Stimulated activated naive CD4-positive, alpha-beta T cell treated with Interleukin-2 at 50 U/mL for 16 hours (primary cell): ENCODE measurements around the gene NXPE4.
"Not testable (repeated sequence)": the region's sequence is repeated elsewhere in the genome, so short reads cannot be mapped to it uniquely, and the experiment has no call there.

ENCODE experiments used
- DNase-seq: peaks from one replicate; lab custom pipeline; 2025; lab: John Stamatoyannopoulos, UW

Gene NXPE4

DNA sequence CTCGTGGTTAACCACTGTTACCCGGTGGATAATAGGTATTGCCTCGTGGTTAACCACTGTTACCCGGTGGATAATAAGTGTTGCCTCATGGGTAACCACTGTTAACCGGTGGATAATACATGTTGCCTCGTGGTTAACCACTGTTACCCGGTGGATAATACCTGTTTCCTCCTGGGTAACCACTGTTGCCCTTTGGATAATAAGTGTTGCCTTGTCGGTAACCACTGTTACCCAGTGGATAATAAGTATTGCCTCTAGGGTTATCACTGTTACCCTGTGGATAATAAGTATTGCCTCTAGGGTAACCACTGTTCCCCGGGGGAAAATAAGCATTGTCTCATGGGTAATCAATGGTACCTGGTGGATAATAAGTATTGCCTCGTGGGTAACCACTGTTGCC, 15.0 kb upstream of the NXPE4 start:
- no peak for DNase-seq

DNA sequence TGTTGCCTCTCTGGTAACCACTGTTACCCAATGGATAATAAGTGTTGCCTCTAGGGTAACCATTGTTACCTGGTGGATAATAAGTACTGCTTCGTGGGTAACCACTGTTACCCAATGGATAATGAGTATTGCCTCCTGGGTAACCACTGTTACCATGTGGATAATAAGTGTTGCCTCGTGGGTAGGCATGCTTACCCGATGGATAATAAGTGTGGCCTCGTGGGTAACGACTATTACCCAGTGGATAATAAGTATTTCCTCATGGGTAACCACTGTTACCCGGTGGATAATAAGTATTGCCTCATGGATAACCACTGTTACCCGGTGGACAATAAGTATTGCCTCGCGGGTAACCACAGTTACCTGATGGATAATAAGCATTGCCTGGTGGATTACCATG, 13.8 kb upstream of the NXPE4 start:
- DNase-seq: no peak

DNA sequence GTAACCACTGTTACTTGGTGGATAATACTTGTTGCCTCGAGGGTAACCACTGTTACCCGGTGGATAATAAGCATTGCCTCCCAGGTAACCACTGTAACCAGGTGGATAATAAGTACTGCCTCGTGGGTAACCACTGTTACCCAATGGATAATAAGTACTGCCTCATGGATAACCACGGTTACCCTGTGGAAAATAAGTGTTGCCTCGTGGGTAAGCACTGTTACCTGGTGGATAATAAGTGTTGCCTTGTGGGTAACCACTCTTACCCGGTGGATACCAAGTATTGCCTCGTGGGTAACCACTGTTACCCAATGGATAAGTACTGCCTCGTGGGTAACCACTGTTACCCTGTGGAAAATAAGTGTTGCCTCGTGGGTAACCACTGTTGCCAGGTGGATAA, 13.0 kb upstream of the NXPE4 start:
- not testable (repeated sequence) for DNase-seq

DNA sequence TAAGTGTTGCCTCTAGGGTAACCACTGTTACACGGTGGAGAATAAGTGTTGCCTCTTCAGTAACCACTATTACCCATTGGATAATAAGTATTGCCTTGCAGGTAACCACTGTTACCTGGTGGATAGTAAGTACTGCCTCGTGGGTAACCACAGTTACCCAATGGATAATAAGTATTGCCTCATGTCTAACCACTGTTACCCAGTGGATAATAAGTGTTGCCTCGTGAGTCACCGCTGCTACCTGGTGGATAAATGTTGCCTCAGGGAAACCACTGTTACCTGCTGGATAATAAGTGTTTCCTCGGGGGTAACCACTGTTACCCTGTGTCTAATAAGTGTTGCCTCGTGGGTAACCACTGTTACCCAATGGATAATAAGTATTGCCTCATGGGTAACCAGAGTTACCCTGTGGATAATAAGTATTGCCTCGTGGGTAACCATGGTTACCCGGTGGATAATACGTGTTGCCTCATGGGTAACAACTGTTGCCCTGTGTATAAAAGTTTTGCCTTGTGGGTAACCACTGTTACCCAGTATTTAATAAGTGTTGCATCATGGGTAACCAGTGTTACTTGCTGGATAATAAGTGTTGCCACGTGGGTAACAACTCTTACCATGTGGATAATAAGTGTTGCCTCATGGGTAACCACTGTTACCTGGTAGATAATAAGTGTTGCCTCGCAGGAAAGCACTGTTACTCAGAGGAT, 12.3 kb upstream of the NXPE4 start:
- no peak for DNase-seq

DNA sequence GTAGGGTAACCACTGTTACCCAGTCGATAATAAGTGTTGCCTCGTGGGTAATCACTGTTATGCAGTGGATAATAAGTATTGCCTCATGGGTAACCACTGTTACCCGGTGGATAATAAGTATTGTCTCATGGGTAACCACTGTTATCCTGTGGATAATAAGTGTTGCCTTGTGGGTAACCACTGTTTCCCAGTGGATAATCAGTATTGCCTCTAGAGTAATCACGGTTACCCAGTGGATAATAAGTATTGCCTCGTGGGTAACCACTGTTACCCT, 11.2 kb upstream of the NXPE4 start:
- not testable (repeated sequence) for DNase-seq

DNA sequence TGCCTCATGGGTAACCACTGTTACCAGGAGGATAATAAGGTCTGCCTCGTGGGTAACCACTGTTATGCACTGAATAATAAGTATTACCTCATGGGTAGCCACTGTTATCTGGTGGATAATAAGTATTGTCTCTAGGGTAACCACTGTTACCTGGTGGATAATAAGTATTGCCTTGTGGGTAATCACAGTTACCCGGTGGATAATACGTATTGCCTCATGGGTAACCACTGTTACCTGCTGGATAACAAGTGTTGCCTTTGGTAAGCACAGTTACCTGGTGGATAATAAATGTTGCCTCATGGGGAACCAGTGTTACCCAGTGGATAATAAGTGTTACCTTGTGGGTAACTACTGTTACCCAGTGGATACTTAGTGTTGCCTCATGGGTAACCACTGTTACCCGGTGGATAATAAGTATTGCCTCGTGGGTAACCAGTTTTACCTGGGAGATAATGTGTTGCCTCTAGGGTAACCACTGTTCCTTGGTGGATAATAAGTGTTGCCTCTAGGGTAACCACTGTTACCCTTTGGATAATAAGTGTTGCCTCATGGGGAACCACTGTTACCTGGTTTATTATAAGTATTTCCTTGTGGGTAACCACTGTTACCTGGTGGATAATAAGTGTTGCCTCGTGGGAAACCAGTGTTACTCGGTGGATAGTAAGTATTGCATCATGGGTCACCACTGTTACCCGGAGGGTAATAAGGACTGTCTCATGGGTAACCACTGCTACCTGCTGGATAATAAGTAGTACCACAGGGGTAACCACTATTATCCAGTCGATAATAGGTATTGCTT, 10.6 kb upstream of the NXPE4 start:
- no peak for DNase-seq

DNA sequence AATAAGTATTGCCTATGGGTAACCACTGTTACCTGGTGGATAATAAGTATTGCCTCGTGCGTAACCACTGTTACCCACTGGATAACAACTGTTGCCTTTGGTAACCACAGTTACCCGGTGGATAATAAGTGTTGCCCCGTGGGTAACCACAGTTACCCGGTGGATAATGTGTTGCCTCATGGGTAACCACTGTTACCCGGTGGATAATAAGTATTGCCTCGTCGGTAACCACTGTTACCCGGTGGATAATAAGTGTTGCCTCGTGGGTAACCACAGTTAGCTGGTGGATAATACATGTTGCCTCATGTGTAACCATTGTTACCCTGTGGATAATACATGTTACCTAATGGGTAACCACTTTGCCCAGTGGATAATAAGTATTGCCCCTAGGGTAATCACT, 9.8 kb upstream of the NXPE4 start:
- no peak for DNase-seq

DNA sequence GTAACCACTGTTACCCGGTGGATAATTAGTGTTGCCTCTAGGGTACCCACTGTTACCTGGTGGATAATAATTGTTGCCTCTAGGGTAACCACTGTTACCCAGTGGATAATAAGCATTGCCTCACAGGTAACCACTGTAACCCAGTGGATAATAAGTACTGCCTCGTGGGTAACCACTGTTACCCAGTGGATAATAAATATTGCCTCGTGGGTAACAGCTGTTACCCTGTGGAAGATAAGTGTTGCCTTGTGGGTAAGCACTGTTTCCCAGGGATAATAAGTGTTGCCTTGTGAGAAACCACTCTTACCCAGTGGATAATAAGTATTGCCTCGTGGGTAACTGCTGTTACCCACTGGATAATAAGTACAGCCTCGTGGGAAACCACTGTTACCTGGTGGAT, 9.3 kb upstream of the NXPE4 start:
- no peak for DNase-seq

DNA sequence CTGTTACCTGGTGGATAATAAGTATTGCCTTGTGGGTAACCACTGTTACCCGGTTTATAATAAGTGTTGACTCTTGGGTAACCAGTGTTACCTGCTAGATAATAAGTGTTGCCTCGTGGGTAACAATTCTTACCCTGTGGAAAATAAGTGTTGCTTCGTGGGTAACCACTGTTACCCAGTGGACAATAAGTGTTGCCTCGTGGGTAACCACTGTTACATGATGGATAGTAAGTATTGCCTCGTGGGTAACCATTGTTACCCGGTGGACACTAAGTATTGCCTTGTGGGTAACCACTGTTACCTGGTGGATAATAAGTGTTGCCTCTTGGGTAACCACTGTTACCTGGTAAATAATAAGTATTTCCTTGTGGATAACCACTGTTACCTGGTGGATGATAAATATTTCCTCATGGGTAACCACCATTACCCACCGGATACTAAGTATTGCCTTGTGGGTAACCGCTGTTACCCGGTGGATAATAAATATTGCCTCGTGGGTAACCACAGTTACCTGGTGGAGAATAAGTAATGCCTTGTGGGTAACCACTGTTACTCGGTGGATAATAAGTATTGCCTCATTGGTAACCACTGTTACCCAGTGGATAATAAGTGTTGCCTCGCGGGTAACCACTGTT, 8.7 kb upstream of the NXPE4 start:
- no peak for DNase-seq

DNA sequence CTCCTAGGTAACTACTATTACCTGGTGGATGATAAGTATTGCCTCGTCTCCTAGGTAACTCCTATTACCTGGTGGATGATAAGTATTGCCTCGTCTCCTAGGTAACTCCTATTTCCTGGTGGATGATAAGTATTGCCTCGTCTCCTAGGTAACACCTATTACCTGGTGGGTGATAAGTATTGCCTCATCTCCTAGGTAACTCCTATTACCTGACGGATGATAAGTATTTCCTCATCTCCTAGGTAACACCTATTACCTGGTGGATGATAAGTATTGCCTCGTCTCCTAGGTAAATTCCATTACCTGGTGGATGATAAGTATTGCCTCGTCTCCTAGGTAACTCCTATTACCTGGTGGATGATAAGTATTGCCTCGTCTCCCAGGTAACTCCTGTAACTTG, 7.6 kb upstream of the NXPE4 start:
- not testable (repeated sequence) for DNase-seq

DNA sequence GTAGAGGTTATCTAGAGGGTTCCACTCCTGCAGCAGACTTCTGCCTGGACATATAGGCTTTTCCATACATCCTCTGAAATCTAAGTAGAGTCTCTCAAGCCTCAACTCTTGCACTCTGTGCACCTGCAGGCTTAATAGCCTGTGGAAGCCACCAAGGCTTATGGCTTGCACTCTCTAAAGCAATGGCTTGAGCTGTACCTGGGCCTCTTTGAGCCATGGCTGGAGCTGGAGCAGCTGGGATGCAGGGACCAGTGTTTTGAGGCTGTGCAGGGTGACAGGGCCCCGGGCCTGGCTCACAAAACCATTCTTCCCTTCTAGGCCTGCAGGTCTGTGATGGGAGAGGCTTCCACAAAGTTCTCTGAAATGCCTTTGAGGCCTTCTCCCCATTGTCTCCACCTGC, 2.9 kb upstream of the NXPE4 start:
- no peak for DNase-seq

DNA sequence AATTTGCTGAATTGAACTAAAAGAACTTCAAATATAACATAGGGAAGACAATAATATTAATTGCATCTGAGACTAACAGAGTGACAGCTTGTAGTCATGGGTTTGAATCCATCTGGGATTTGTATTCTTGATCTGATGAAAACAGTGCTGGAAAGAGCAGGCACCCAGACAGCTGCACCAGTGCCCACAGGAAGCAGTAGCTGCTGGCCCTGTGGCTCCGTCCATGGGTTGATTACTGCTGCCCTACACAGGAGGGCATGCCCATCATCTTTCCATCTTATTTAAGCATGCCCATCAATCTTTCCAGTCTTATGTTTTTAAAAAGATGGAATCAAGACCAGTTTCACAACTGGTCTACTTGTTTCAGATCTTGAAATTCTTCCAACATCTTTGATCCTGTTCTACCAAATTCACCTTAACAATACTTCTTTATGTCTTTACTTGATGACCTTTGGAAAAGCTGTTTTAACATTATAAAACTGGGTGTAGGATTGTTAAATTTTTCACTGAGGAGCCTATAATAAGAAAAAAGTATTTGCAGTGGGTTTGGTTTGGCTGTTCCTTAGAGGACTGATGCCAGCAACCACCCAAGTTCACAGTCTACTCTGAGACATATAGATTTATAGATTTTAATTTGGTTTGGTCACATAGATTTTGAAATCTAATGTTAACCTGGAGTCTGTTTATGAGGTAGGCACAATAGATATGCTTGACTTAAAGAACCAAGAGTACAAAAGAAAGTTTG, 761 bp upstream of the NXPE4 start:
- DNase-seq: no peak

DNA sequence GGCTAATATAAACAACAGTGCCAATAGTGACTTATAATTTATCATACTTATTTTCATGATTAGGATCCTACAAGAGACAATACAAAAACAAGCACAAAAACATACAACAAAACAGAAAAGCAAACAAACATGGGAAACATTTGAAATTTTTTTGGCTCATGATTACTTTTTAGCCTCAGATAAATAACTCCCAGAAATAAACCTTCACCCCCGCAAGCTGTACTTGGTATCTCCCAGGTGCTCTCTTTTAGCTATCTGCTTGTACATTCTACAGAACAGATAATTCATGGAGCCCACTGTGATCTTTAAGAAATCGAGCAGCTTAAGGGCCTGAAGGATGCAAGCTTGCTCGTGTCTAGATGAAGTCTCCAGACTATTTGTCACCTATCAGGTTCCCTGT, 883 bp downstream of the NXPE4 start:
- DNase-seq: no peak

DNA sequence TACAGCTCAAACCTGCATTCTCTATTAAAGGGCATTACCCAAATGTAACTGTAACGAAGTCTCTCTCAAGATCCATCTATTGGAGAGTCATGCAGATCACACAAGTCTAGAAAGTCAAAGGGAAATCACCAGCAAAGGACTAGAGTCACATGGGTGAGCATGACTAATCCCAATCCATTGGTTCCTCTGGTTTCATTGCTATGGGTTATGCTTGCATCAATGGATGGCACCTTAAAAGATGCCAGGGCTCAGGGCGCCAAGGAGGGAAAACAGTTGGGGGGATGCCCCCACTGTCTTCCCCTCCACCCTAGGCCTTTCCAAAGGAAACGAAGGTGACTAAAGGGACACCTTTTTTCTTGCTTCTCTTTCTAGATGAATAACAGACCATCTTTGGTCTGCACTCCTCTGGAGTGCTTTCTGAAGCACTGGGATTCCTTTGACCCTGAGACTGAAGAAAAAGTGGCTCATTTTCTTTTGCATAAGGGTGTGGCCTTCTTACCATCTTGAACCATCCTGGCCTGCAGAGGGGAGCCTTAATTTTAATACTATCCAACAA, 8.1 kb downstream of the NXPE4 start:
- DNase-seq: no peak

DNA sequence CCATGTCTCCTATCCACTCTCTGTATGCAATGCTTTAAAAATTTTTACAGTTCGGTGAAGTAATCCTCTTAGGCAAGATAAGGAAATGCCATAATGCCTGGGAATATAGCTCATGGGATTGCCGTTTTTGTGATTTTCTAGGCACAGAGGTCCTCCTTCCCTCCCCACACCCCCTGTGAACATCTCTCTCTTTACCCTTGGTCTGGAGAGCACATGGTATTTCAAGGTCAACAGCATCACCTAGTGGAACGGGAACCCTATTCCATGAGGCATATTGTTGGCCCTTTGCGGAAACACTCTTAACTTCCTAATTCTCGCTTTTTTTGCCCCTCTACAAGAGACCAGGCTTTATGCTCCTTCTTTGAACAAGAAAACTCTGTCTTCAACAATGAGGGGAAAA, 8.8 kb downstream of the NXPE4 start:
- DNase-seq: no peak

DNA sequence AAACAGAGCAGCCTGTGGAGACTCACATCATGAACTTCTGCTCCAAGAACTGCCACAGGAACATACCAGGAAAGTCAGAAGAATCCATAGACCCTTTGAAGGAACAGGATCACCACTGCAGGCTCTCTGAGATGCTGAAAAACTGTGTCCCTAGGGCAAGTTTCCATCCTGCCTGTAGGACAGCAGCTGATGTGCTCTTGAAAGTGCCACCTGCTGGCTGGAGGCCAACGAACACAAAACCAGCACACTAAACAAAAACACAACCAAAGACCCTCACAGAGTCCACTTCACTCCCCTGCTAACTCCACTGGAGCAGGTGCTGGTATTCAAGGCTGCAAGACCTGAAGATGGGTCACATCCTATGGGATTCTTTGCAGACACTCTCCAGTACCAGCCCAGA, 23.9 kb downstream of the NXPE4 start:
- DNase-seq: no peak

DNA sequence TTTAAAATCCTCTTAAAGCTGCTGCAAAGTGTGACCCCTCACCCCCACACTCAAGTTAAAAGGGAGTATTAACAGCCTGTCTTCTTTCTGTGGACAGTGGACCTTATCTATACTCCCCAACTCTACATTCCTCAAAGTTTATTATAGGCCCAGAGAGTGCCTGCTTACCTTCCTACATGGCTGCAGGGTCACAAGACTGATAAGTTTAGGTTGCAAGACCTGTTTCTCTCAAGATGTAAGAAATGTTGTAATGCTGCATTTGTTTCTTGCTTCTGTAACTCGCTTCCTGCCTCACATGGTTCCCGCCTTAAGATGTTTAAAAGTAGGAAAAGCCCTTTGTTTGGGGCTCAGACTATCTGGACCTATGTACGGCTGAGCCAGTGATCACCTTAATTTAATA, 25.8 kb downstream of the NXPE4 start:
- DNase-seq: no peak

DNA sequence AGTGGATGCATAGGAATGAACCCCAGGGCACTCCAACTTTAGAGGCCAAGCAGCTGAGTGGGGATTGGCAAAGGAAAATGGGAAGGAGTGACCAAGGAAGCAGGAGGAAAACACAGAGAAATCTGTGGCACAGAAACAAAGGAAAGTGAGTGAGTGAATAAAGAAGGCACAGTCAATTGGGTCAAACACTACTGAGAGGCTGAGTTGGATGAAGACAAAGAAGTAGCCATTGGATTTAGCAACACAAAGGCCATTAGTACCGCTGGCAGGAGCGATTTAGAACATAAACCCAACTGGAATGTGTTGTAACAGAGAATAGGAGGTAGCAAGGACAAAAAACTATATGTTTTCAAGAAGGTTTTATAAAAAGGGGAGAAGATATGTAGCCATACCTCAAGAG, 29.3 kb downstream of the NXPE4 start:
- DNase-seq: no peak

DNA sequence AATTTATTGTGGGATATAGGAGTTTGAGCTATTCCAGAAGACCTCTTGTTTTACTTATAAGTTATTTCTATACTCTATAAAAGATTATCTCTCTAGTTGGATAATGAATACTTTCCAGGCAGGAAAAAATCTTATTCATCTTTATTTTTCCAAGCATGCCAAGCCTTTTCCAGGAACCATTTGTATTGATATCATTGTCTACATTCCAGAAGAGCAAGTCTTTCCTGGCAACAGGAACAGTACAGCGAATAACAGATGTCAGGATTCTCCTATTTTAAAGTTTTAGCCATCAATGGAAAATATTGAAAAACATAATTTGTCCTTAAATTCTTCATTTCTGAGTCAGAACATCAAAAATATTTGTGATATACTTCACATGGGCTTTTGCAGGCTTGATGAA, 30.8 kb downstream of the NXPE4 start:
- no peak for DNase-seq

DNA sequence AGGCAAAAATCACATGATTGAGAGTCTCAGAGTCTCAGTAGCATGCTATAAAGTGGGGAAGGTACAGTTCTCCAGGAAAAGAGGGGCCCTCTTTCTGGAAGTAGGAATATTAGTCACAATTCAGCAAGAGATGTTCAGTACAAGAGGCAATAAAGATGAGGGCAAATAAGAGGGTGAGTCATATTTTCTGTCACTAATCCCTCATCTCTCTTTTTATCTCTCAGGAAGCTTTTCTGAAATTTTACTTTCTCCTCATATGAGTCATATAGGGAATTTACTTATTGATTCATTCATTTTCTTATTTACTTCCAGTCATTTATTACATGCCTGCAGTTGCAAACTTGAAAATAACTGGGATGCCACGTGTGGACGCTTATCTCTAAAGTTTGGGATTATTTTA, 32.5 kb downstream of the NXPE4 start:
- no peak for DNase-seq

DNA sequence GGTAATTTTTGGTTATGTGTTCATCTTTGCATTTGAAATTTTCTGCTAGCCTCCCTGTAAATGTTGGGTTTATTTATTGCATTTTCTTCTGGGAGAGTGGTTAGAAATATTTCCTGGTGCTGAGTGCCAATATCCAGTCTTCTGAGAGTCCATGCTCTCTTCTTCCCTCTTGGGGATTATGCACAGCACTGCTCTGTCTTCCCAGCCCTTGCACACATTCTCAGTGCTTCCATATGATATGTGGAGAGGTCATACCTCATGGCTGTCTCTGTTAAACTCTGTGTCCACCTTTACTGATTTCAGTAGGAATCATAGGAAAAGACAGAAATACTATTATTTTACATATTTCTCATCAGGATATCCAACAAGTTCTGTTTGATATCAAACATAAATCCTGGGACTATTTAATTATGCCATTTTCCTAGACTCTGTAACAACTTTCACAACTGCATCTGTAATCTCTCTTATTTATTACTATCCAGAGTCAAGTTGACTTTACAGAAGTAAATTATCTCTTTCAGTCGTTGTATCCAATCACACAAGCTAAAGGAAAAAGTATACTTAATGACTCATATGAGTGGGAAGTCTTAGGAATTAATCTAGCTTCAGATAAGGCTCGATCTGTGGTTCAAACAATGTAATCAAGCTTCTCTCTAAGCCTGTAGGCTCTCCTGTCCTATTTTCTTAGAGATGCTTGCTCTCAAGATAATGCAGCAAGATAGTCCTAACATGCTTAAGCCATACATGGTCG, 33.2 kb downstream of the NXPE4 start:
- DNase-seq: no peak
